HG02610 (cell line): ENCODE results near the gene HTD2.

Source experiments
- ATAC-seq: cut with Tn5 transposase; IDR thresholded peaks from one replicate; pipeline ENCODE4 v1.9.1; 2021; ENCODE audit warnings: mild to moderate bottlenecking, moderate library complexity; ENCODE audit not compliant: unreplicated experiment

The HTD2 gene

DNA sequence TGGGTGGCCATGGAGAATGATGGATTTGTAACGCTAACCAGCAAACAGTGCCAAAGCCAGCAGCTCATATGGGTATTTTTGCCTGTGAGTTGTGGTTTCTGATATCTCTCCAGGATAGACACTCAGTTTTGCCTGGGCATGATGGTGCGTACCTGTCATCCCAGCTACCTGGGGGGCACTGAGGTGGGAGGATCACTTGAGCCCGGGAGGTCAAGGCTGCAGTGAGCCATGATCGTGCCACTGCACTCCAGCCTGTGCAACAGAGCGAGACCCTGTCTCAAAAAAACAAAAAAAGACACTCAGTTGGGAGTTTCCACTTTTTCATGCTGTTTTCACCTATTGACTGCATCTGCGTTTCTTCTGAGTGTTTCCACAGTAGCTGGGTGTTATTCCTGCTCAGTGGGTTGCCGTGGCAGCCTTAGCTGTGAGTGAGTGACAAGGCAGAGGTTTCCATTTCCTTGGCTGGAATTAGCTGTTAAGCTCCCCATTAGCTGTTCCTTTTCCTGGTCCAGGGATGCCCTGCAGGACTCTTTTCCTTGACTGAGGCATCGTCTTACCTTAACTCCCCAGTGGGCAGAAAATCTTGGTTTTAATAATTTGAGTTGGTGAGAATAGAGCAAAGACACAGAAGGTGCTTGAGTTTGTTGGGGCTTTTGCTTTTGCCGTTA is 14.5 kb upstream of the HTD2 start:
- no peak for ATAC-seq

DNA sequence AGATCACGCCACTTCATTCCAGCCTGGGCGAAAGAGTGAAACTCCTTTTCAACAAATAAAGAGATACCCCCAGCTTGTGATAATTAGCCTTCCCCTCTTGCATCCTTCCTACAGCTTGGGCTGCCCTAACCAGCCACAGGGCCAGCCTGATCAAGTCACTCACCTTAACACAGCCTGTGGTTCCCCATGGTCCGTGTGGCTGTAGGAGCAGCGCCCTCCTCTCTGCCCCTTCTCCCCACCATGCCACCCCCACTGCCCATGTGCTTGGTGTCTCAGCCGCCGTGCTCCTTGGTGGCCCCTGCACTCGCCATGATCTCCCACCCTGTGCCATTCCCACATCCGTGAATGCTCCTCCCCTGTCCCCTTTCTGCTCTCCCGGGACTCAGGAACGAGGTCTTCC is 13.5 kb upstream of the HTD2 start:
- no peak for ATAC-seq

DNA sequence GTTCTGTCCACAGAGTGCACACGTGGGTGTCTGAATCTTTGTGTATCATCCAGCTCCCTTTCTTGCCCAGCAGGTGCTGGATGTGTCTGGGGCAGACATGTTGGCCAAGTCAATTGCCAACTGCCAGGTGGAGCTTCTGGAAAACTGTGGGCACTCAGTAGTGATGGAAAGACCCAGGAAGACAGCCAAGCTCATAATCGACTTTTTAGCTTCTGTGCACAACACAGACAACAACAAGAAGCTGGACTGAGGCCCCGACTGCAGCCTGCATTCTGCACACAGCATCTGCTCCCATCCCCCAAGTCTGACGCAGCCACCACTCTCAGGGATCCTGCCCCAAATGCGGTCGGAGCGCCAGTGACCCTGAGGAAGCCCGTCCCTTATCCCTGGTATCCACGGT is 12.8 kb upstream of the HTD2 start:
- ATAC-seq: no peak

DNA sequence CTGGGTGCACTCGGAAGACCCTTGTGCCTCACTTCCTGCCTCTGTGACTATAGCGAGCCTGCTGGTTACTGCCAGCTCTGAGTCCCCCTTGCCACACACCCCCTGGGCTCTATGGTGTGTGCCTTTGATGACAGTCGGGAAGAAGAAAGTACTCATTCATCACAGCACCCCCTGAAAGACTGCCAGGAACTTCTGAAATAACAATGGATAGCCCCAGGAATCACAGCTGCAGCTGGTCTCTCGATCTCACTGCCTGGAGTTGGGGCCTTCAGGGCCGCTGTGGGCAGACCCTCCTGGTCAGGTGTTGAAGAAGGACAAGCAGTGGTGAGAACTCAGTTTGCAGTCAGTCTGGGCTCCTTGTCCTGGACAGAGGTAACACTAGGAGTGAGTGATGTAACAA is 10.1 kb upstream of the HTD2 start:
- ATAC-seq: no peak

DNA sequence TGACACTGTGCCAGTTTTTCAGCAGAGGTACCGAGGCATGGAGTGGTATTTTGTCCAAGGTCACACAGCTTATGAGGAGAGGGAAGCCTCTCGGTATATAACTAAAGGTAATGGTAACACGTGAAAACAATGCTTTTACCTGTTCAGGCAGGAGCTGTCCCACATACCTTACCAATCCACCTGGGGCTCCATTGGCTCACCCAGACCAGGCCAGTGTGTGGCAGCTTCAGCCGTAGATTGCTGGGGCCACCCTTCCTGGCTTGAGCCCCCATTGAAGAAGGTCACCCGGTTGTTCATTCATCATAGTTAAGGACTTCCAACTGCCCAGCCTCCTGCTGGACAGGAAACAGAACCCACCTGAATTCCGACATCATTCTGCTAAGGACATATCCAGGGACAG is 9.5 kb upstream of the HTD2 start:
- ATAC-seq: no peak

DNA sequence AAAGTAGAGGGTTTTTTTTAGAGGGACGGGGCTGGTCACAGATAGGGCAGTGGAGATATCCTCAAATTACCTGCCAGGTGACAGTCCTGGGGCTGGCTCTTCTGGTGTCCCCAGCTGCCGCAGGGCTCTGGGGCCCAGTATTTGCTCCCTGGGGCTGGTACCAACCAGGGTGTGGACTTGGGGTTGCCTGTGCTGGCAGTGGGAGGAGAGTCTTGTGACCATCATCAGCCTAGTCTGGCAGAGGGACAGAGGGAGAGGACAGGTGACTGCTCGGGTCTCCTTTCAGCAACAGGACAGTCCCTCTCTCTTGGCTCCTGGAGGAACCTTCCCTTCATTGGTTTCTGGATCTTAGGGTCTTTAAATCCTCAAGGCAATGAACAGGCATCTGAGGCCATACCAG is 8.1 kb upstream of the HTD2 start:
- ATAC-seq: no peak

DNA sequence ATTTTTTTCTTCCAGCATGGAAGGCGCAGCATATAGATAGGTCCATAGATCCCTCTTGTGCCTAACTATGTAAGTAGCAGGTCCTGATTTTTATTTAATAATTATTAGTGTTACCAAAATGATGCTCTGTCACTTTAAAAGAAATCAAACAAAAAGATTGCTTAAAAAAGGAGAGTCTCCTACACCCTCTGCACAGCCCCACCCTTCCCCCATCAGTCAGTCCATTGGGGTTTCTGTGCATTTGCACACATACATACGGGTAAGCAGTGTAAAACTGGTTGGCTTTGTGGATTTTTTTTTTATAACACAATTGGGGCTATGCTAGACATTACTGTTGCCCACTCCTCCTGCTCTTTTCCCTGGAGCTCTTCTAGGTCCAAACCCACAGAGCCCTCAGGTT is 7.2 kb upstream of the HTD2 start:
- ATAC-seq: no peak

DNA sequence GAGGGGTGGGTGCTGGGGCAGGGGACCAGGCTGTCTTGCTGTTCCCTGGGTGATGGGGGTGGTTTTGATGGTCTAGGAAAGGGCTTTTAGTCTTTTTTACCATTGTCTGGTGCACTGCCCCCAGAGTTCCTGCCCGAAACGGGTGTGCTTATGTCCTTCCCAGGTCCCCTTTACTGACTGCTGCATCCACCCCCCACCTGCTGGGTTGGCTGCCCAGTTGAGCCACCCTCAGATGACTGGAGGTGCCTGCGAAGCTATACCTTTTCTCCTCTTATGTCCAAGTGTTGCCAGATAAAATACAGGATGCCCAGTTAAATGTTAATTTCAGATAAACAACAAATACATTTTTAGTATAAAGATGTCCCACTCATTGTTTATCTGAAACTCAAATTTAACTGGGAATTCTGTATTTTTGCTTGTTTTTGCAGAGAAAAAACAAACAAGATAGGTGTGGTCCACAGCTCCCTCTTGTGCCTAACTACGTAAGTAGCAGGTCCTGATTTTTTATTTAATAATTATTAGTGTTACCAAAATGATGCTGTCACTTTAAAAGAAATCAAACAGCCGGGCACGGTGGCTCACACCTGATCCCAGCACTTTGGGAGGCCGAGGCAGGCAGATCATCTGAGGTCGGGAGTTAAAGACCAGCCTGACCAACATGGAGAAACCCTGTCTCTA is 6.3 kb upstream of the HTD2 start:
- ATAC-seq: no peak

DNA sequence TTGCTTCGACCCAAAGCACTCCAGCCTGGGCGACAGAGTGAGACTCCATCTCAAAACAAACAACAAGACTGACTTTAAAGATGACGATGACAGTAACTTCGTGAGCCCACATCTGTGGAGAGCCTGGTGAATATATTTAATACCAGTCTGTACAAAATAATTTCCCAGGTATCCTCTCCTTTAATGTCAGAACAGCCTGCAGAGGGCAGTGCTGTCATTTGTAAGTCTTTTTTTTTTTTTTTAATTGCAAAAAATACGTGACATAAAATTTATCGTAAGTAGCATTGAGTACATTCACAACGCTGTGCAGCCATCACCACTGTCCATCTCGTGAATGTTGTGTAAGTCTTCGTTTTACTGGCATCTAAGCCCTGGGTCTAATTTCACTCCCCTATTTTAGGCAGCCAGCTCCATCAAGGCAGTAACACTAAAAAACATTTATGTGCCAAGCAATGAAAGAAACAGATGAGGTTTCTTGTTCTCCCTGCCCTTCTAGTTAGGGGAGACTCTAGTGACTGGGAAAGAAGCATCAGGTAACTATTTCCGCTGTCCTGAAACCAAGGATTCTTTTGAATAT is 1.4 kb downstream of the HTD2 start:
- ATAC-seq: no peak

DNA sequence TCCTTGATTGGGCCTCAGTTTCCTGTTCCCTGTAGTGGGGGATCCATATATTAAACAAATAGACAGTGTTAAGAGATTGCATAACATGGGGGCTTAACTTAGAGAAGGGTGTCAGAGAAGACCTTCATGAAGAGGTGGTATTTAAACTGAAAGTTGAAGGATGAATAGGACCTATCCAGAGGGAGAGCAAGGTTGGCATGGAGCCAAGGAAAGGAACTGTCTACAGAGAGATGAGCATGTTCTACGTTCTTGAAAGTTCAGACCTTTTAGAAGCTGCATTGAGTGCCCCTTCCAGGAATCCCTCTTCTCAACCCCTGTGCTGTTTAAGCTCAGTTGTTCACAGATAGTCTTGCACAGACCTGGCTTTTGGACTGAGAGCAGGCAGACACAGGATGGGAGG is 2.4 kb downstream of the HTD2 start:
- no peak for ATAC-seq

DNA sequence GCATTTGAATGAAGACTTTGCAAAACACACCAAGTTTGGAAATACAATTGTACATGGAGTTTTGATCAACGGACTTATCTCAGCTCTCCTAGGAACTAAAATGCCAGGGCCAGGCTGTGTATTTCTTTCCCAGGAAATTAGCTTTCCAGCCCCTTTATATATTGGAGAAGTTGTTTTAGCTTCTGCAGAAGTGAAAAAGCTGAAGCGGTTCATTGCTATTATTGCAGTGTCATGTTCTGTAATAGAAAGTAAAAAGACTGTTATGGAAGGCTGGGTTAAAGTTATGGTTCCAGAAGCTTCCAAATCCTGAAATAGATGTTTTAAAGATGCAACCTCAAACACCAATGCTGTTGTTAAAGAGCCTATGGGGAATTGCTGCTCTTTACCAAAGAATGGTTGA is 11.5 kb downstream of the HTD2 start:
- no peak for ATAC-seq

DNA sequence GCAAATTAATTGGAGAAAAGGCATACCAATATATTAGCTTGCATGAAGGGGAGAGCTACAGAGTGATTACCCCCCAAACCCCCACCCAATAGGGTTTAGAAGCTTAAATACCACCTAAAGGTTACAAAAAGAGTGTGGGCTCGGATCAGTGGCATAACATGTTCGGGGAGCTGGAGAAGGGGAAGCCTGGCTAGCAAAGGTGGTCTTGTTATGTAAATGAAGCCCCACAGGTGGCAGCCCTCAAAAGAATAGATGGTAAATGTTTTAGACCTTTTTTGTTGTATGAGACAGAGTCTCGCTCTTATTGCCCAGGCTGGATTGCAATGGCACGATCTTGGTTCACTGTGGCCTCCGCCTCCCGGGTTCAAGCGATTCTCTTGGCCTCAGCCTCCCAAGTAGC is 15.5 kb downstream of the HTD2 start:
- ATAC-seq: no peak

DNA sequence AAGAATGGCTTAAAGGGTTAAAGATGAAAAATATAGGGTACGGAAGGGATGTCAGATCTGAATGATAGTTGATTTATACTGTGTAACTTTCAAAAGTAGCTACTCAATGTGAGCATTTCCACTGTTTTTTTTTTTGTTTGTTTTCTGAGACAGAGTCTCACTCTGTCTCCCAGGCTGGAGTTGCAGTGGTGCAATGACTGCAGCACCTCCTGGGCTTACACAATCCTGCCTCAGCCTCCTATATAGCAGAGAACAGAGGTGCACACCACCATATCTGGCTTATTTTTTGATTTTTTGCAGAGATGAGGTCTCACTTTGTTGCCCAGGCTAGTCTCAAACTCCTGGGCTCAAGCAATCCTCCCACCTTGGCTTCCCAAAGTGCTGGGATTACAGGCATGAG is 16.5 kb downstream of the HTD2 start:
- no peak for ATAC-seq

DNA sequence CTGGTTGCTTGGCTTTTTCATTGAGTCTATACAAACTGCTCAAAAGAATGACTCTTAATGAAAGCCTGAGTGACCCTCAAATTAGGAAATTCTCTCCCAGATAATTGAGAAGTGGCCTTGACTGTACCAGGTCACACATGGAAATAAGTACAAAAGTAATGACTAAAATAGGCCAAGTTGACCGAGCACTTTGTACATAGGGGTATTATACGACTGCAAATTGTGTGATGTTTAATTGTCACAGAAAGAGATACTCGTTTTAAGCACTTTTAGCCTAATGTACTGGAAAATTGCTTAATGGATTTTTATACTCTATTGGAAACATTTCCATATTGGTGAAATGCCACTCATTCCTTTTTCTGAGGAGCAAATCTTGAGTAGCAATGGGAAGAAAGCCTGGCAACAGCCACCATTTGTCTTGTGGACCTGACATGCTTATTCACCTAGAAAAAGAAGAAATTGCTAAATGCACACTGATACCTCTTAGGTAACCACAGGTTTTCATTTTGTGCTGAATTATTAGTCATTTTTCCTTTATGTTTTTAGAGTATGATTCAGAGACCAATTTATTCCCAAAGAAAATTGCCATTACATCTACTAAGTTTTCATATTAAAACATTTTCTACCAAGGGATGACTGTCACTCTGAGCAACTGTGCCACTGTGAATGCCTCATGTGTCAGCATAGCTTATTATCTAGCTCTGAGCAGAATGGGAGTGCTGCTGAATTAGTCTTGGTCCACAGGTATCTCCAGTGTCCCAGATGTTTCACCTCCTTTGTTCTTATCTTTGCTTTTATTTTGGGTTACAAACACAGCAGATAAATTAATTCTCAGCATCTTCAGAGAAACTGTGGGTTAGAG is 17.4 kb downstream of the HTD2 start:
- ATAC-seq: peak; percentile 37

DNA sequence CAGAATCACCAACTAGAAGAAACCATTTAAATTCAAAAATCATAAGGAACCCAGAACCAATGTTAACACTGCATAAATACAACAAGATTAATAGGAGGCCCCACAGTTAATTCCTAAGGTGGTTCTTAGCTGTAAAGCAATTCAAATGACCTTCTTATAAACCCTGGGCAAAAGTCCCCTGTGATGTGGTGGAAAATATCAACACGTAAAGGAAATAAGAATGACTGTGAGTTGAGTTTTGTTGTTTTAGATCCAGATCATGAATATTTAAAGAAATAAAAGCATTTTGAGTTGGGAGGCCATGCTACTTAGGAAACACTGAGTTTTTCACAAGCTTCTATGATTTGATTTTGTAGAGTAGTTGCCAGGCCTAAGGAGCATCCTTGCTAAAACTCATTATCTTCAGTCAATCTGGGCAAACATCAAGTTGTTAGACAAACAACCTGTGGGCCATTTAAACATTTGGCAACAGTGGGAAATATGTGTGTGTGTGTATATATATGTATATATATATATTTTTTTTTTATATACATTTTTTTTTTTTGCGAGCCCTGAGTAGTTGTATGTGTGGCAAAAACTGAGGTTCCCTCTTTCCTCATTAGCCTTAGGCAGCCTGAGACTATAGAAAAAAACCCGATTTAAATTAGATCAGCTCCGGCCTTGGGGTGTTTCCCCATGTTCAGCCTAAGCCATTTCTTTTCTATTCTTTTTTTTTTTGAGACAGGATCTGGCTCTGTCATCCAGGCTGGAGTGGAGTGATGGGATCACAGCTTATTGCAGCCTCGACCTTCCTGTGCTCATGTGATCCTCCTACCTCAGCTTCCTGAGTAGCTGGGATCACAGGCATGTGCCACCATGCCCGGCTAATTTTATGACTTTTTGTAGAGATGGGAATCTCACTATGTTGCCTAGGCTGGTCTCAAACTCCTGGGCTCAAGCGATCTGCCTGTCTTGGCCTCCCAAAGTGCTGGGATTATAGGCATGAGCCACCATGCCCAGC is 18.4 kb downstream of the HTD2 start:
- ATAC-seq: peak; percentile 38

DNA sequence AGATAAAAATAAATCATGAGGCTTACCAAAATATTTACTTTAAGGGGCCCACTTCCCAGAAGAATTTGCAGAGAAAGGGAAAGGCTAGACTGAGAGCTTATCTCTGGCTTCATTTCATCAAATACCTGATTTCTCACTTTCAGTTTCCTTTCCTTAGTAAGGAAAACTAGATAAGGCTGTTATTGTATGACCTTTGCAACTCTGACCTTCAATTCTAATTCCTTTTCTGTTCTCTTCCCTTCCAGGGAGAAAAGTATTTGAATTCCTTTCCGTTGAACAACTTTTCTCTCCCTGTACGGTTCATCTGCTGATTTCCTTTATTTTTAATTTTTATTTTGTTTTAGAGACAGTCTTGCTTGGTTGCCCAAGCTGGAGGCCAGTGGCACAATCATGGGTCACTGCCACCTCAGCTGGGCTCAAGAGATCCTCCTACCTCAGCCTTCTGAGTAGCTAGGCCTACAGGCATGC is 19.2 kb downstream of the HTD2 start:
- ATAC-seq: no peak

DNA sequence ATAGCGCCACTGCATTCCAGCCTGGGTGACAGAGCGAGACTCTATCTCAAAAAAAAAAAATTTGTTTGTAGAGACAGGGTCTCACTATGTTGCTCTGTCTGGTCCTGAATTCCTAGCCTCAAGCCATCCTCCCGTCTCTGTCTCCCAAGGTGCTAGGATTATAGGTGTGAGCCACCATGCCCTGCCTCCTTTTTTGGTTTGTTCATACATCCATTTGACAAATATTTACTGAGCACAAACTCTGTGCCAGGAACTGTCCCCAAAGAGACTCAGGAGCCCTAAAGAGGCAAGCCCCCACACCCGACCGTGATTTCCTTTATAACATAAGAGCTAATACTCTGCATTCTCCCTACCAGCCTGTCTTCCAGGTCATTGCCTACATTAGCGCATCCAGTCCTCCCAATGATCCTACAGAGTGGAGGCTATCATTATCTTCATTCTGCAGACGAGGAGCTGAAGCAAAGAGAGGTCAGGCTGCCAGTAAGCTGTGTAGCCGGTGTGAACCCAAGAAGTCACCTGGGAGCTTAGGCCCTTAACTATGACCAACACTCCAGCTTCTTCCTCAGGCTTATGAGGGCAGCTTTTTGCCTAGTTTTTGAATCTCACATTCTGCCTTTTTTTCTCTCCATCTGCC is 20.1 kb downstream of the HTD2 start:
- no peak for ATAC-seq

DNA sequence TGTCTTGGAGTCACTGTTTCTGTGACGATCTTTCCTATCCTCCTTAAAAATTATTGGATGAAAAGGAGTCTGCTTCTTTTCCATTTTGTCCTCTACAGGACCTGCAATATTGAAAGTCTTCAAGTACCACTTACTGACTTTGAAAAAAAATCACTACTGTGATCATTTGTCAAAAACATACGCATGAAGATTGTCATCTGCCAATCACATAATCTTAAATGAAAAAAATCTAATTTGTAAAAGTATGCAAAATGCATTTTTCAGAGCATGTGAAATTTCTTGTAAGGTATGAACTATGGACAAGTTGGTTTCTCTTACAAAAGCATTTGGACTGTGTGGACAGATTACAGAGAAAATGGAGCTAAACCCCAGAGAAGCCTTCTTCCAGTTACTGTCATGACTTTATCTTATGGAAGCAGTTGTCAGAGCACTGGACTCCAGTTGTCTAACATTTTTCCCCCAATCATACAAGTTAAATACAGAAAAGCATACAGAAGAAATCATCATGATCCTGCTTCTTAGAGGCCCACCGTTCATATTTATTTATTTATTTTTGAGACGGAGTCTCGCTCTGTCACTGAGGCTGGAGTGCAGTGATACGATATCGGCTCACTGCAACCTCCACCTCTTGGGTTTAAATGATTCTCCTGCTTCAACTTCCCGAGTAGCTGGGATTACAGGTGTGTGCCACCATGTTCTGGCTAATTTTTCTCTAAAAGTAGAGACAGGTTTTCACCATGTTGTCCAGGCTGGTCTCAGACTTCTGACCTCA is 23.0 kb downstream of the HTD2 start:
- no peak for ATAC-seq

DNA sequence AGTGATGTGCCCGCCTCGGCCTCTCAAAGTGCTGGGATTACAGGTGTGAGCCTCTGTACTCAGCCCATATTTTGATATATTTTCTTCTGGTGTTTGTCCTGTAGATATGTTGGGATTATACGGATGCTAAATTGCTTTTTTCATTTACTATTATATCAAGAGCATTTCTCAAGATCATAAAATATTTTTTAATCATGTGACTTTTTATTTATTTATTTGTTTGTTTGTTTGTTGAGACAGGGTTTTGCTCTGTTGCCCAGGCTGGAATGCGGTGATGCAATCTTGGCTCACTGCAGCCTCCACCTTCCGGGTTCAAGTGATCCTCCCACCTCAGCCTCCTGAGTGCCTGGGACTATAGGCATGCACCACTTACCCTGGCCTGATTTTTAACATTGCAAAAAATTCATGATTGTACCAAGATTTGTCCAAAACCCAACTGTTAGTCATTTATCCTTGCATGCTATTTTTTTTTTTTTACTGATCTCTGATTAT is 23.6 kb downstream of the HTD2 start:
- ATAC-seq: no peak
